ENCODE results near the gene CA7.

DNA sequence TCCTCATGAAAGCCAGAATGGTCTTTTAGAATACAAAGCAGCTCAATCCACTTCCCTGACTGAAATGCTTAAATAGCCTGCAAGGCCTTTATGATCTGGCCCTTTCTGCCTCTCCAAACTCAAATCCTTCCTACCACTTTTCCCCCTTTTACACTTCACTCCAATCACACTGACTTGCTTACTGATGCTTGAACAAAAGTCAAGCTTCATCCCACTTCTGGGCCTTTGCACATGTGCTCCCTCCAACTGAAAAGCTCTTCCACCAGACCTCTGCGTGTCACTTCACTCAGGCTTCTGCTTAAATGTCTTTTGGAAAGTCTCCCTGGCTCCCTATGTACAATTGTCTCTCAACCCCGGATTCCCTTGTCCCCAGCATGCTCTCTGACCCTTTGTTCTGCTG is 29.5 kb upstream of the CA7 start:
- no peak for TF ChIP-seq POLR2AphosphoS5 (IDR thresholded peaks at IDR 0.05)
- TF ChIP-seq POLR2A (IDR thresholded peaks at IDR 0.05), result no peak
- TF ChIP-seq, protein P1, sequence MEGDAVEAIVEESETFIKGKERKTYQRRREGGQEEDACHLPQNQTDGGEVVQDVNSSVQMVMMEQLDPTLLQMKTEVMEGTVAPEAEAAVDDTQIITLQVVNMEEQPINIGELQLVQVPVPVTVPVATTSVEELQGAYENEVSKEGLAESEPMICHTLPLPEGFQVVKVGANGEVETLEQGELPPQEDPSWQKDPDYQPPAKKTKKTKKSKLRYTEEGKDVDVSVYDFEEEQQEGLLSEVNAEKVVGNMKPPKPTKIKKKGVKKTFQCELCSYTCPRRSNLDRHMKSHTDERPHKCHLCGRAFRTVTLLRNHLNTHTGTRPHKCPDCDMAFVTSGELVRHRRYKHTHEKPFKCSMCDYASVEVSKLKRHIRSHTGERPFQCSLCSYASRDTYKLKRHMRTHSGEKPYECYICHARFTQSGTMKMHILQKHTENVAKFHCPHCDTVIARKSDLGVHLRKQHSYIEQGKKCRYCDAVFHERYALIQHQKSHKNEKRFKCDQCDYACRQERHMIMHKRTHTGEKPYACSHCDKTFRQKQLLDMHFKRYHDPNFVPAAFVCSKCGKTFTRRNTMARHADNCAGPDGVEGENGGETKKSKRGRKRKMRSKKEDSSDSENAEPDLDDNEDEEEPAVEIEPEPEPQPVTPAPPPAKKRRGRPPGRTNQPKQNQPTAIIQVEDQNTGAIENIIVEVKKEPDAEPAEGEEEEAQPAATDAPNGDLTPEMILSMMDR (IDR thresholded peaks at IDR 0.05 in 8 of 11, conservative IDR thresholded peaks at IDR 0.05 in 3 of 11), result no peak
